CD4-positive, alpha-beta T cell treated with Interleukin-12 subunit alpha and Interleukin-12 subunit beta, for 1 hour (primary cell): ENCODE measurements around the gene GABRR2.

ENCODE experiments used
- DNase-seq: peaks from one replicate; pipeline ENCODE4 v3.0.0-alpha.2; 2020

GABRR2 gene

DNA sequence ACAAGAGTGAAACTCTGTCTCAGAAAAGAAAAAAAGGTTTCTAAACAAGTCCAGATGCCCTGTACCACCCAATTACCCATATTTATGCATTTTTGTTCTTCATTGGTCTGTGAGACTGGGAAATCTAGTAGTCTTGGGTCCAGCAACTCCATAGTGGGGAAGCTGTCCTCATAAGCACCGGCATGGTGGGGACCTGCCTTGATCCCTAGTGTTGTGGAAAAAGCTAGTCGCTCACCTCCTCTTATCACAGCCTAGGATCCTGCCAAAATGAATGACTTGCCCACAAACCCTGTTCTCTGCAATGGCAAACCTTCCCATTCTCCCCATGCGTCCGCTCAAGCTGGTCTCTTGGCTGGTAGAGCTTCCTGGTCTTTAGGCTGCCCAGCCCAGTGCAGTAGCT is 59.7 kb downstream of the GABRR2 start:
- no peak for DNase-seq

DNA sequence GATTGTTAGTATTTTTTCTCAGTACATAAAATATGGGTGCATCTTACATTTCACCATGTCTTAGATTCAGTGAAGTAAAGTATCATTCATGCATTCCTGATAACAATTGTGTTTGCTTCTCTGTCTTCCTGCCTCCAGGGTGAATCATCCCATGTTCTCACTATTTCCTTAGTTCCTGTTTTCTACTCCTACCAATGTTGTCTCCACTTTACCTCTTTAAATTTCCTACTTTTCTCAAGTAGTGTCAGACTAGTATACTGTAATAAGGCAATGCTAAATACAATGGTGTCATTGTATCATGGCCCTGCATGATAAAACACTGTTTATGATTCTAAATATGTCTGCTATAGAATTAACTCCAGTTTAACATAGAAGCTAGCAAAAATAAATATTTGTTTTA is 60.5 kb downstream of the GABRR2 start:
- no peak for DNase-seq

DNA sequence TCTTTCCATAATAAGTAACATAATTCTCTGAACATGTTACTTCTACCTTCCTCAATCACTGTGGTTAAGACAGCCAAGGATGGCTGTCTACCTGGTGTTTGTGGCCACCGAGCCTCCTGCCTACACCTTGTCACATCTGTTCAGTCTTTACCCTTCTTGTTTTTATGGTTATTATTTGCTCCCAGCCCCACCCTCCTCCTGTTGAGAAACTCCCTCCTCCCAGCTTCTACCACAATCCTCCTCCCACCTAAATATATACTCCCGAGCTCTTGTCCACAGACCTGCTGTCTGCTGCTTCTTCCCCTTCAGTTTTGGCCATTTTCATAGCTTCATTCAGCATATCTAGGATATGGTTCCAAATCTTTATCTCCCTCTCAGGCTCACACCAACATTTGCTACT is 62.2 kb downstream of the GABRR2 start:
- DNase-seq, result no peak

DNA sequence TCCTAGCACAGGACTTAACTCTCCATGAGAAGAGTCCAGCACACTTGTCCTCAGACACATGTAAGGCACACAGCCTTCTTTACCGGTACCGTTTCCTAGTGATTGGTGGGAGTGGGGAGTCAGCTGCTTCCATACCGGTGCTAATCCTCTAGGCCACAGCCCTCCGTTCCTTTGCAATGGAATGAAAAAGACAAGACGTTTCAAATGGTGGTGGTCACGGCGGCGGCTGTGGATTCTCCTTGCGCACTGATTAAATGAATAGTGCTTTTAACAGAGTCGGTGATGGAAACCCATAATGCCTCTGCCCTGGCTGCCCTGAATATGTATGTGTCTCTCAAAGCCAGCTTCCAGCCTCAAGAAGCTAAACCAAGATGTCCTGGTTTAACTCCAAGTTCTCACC is 63.1 kb downstream of the GABRR2 start:
- no peak for DNase-seq

DNA sequence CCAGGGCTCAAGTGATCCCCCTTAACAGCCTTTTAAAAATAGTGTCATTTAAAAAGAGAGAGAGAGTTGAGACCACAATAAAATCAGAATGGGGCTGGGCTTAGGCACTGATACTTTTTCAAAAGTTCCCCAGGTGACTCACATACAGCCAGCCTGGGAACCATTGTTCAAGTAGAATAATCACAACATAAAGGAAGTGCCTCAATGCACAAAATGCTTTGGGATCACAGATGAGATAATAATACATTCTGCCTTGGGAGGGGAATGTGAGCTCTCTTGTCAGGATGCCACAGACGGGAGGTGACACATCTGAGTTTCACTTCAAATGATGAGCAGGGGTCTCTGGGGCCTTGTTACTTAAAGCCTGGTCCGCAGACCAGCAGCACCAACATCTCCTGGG is 63.9 kb downstream of the GABRR2 start:
- no peak for DNase-seq

DNA sequence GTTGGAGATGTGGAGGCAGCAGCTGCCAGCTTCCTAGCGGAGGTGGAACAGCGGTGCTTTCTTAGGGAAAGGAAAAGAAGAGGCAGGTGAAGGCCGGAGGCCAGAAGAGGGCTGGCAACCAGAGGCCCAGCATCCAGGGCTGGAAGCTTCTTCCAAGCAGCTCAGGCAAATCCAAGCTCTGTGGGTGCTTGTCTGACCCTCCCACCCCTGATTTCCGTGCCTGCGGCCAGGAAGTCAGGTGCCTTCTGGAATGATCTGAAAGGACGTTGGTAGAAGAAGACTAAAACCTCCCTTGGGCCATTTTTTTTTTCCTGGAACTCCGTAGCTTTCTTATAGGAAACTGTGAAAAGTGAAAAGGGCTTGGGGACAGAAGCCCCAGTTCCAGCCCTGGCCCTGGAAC is 64.9 kb downstream of the GABRR2 start:
- no peak for DNase-seq

DNA sequence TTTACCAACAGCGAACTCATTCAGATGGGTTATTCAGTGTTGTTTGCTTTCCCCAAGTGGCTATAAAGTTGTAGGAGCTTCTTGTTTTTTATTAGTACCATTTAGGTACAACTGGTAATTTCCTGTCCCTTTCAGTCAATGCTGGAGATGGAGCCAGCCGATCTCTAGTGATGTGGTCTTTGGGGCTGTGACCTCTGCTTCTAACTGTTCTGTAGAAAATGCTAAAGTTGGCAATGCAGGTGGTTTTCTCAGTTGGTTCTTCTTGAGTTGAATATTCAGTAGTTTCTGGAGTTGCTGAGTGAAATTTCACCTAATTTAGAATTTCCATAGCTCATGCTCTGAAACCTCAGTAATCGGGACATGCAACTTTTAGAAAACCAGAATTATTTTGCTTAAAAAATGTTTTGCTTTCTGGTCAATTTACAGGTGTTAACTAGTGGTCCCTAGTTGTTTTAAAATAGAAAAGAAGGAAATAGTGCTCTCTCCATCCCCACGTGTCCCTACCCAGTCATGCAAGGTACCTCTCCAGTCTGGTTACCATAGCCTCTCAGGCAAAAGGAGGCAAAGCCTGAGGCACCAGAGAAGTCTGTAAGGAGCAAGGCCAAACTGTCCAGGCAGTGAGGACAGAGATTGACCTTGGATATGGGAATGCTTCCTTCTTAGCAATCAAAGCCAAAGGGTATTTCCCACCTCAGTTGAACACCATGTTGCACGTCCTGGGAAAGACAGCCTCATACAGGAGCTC is 70.7 kb downstream of the GABRR2 start:
- no peak for DNase-seq

DNA sequence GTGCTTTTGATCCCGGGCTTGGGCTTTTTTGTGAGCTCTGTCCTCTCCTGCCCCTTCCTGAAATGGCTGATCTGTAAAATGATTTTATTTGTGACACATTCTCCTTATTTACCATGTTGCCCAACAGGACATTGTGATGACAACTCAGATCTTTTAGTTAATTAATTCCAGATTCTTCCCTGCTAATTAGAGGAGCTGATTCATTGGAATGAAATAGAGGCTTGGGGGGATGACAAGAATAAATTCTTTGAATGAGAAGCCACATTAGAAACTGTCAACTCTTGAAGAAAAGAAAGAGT is 71.8 kb downstream of the GABRR2 start:
- no peak for DNase-seq

DNA sequence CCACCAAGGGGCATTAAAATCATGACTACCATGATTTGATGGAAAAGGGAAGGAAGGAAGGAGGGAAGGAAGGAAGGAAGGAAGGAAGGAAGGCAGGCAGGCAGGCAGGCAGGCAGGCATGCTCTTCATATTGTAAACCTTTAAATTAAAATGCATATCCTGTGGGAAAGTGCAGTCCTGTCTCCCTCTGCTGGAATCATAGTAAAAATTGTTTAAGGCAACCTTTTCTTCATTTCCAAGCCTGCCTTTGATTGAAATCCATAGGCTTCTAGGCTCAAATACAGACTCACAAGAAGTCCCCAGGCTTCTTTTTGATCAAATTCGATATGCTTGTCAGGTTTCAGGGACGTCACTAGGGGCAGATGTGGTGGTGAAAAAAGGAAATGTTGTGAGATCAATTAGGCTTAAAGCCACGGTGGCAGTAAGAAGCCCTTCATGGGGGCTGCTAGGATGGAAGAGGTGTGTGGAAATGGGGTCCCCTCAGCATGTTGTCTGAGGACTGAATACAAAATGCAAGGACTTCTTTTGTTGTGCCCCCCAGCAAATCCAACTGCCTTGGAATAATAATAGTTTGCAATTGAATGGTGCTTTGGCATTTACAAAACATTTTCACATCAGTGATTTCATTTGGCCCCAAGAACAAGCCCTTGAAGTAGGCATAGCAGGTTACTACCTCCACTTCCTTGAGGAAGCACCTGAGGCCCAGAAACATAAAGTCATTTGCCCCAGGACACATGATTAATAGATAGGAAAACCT is 72.3 kb downstream of the GABRR2 start:
- peak; percentile 44 for DNase-seq

DNA sequence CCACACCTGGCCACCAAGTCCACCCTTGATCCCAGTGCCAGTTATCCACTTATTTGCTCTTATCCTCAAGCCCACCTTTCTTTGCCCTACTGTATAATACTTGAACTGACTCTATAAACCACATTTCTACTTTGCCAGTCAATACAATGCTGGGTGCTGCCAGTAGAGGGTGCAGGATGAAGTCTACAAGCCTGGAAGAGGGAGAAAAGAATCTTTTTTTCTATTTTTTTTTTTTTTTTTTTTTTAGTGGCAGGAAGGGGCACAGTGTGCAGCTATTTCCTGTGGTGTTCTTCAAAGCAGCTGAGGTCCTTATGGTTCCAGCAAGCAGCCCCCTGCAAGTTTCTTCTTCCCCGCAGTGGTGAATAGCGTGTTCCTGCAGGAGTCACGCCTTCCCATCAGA is 75.8 kb downstream of the GABRR2 start:
- DNase-seq, result peak; percentile 44

DNA sequence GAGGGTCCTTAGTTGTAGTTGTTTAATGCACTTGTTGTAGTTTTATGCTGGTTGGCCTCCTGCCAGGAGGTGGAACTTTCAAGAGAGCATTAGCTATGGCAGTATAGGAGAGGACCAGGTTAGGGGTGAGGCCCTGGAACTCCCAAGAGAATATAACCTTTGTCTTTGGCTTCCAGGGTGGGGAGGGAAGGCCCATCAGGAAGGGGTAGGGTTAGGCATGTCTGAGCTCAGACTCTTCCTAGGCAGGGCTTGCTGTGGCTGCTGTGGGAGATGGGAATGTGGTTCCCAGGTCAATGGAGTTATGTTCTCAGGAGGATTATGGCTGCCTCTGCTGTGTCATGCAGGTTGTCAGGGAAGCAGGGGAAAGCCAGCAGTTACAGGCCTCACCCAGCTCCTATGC is 77.9 kb downstream of the GABRR2 start:
- DNase-seq, result no peak

DNA sequence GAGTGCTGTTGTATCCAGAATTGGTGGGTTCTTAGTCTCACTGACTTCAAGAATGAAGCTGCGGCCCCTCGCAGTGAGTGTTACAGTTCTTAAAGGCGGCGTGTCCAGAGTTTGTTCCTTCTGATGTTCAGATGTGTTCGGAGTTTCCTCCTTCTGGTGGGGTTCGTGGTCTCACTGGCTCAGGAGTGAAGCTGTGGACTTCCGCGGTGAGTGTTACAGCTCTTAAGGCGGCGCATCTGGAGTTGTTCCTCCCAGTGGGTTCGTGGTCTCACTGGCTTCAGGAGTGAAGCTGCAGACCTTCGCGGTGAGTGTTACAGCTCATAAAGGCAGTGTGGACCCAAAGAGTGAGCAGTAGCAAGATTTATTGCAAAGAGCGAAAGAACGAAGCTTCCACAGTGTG is 81.5 kb downstream of the GABRR2 start:
- peak; percentile 7 for DNase-seq

DNA sequence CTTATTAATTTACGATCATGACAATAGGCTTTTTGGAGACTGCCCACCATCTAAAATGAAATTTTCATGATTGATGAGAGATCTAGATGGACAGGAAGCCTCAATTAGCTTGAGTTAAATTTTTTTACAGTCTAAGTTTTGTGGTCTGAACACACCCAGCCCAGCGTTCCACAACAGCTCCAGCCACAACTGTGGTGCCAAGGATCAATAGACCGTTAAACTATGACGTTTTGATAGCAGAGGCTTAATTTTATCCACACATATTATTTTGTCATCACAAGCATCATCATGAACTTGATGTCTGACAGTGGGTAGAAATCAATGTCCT is 92.4 kb downstream of the GABRR2 start:
- no peak for DNase-seq

DNA sequence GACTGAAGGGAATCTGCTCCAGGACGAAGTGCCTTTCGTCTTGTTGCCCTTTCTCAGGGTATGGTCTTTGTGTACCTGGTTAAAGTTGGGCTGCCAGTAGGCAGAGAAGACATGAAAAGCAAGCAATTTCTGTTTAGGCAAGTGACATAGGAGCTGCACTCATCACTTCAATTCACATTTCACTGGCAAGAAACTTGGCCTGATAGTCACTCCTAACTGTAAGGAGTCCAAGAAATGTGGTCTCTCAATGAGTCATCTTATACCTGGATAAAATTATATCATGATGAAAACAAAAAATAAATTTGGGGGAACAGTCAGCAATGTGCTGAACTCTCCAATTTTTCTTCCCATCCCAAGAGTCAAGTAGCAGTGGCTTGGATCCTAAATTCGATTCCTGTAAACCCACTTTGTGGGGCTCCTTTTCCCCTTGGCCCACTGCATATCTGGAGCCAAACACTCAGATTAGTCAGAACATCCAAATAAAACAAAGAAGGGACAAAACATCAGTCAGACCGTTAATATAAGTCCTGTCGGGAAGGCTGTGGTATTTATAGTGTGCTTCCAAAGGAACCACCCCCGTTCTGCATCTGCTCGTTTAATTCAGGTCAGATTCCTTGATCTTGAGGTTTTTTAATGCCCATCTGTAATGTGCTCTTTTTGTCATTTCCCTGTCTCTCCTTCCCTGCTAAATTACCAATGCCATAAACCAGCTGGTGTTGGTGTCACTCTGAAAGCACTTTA is 93.0 kb downstream of the GABRR2 start:
- DNase-seq, result no peak

DNA sequence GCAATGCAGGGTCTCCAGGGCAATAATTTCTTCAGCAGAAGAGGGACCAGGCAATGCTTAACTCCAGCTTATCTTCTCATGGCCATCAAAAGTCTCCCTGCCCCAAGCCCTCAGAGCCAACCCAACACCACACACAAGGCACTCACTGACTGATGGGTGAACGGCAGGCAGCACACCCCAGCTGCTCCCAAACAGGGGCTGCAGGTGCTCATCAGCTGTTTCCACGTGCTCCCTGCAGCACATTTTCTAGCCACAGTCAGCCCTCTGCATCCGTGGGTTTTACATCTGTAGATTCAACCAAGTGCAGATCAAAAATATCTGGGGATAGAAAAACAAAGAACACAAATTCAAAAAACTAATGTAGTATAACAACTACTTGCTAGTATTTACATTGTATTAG is 94.0 kb downstream of the GABRR2 start:
- no peak for DNase-seq

DNA sequence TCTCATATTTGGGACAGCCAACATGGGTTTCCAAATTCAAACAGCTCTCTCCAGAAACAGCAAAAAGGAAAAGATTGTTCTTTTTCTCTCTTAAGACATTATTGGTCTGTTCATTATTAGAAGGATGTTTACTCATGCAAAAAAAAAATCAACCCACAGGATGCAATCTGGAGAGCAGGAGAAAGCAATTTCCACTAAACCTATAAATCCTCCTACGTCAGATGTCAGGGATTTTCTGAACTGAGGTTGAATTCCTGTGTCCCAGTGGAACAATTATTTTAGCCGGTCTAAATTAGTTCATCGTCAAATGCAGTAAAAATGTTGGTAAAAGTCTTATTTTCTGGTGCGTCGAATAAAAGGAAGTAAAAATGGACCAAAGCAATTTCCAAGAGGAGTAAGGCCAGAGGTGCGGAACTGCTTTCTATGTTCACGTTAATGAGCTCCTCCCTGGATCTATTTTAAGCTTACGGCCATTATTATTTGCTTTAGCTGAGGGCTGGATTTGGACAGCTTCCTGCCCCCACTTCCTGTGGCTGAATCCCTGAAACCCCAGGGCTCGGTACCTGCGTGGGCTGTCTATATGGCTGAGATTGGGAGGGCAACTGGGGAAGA is 97.7 kb downstream of the GABRR2 start, which contains the start of gene GABRR1:
Gene GABRR1, minus strand, starts transcription at position 60 of the 612 bp plus-strand sequence. Its CDS starts 36 bp downstream, at position 24.
- no peak for DNase-seq

DNA sequence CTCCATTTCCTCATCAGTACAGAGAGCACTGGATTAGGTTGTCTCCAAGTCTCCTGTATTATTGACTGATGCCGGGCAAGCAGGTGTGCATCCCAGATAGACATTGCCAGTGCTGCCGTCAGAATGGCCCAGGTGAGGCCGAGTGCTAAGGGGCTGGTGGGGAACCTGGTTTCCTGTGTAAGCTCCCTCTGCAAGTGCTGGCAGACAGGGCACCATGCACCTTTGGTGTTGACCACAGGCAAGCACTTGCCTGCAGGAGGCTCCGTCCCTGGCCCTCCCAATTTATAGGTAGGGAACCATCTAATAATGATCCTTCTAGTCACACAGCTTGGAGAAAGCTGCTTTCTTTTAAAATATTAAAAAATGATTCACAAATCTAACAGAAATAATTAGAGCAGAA is 98.7 kb downstream of the GABRR2 start:
- DNase-seq, result no peak

DNA sequence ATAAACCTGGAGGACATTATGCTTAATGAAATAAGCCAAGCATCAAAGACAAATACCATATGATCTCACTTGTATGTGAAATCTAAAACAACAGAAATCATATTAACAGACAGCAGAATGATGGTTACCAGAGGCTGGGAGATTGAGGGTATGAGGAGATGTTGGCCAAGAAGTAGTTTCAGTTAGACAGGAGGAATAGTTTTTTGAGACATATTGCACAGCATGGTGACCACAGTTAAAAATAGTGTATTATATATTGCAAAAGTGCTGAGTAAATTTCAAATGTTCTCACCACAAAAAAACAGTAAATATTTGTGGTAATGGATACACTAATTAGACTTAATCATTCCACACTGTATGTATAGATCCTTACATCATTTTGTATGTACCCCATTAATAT is 99.7 kb downstream of the GABRR2 start:
- no peak for DNase-seq

DNA sequence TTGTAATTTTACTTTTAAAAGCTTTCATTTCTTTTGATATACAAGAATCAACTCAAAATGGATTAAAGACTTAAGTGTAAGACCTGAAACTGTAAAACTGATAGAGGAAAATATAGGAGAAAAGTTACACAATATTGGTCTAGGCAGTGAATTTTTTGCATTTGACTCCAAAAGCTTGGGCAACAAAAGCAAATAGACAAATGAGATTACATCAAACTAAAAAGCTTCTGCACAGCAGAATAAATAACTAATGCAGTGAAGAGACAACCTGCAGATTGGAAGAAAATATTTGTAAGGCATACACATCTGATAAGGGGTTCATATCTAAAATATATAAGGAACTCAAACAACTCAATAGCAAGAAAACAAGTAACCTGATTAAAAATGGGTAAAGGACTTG is 100.9 kb downstream of the GABRR2 start:
- no peak for DNase-seq

DNA sequence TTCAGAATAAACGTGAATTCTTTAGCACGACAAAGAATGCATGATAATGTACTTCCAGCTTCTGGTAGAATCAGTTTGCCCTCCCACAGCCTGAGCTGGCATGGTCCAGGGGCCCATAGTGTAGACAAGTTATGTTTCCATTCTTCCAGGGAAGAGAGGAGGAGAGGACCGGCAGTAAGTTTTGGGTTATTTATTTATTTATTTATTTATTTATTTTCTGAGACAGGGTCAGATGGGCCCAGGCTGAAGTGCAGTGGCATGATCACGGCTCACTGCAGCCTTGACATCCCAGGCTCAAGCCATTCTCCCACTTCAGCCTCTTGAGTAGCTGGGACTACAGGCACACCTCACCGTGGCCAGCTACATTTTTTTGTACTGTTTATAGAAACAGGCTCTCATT is 102.6 kb downstream of the GABRR2 start:
- no peak for DNase-seq

DNA sequence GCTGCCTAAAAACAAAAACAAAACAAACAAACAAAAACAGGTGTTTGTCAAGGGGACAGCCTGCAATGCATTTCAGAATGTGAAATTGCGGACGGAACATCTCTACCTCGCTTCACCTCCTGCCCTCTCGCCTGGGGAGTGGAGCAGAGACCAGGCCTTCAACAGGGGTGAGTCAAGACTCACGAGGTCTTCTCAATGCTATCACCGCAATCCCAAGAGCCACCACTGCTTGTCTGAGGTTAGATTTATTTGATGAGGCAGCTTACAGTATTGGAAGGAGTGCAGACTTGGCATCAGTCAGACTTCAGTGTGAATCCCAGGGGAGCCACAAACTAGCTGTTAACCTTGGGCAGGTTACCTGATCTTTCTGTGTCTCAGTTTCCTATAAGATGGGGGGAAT is 105.6 kb downstream of the GABRR2 start:
- DNase-seq, result no peak

DNA sequence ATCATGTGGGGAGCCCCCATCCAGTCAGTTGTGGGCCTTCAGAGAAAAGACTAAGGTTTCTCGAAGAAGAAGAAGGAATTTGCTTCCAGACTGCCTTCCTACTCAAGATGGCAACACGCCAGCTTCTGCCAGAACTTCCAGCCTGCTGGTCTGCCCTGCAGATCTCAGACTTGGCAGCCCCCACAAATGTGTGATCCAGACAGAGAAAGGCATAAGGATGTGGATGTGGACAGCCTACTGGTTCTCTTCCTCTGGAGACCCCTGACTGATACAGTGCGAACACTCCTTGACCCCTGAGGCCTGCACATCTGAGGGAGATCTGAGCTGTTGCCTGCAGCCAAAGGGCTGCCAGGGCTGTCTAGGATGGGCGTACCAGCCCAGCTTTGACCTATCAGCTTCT is 106.5 kb downstream of the GABRR2 start:
- DNase-seq, result no peak
